Measurements from ENCODE around the gene DCAF4.
"Not testable (repeated sequence)": the region's sequence is repeated elsewhere in the genome, so short reads cannot be mapped to it uniquely, and the experiment has no call there.

DCAF4 gene

DNA sequence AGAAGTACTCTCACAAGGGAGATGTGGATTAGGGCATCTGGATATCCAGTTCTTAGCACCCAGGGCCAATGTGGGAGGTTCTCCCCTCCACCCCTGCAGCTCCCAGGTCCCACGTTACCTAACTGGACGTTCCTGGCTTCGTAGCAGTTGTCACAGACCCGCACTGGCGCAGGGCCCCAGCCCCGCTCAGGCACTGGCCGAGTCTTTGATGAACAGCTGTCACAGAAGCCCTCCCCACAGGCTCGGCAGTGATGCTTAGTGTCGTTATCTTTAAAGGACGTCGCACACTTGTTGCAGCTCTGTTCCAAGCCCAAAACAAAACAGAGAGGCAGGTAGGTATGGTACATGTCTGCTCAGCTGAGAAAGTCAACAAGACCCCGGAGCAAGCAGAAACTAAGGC, 48.4 kb downstream of the DCAF4 start:
- no peak for DNase-seq

DNA sequence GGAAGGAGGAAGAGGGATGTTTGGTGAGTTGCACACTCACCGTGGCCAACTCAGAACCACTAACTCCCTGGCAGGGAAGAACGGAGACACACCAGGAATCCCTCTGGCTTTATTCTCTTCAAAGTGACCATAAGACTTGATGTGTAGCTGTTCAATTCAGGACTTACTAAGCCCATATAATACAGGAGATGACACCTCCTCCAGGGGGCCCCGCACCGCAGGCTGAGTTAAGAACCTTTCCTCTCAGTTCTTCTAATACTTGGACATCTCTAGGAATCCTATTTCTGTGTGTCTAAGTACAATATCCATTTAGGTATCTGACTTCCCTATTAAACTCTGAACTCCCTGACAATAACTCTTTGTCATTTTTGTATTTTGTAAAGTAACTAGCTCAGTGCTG, 49.5 kb downstream of the DCAF4 start:
- DNase-seq, result no peak

DNA sequence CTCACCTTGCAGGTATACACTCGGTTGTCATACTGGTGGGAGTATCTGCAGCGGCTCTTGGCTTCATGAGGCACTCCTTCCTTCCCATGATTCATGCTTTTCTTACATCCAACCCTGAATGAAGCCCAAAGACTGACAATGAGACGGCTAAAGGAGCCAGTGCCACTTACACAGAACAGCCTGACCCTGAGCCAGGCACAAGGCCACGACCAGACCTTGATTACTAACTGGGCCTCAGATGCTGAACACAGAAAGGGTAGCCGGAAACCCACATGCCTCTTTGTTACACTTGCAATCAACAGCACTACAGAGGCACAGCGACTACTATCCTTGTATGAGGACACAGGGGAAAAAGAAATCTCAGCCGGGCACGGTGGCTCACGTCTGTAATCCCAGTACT, 52.6 kb downstream of the DCAF4 start:
- DNase-seq, result no peak

DNA sequence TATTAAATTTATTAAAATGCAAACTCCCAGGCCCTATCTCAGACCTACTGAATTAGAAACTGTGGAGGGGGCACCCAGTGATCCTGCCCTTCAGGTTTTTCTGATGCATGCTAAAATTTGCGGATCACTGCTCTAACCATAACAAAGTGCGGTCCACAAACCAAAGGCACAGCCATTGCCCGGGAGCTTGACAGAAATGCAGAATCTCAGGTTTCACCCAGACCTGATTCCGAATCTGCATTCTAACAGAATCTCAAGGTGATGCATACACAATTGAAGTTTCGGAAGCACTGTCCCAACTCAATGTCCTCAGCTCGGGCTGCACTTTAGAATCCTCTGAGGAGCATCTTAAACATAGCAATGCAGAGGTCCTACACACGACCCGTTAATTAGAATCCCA, 54.6 kb downstream of the DCAF4 start:
- no peak for DNase-seq

DNA sequence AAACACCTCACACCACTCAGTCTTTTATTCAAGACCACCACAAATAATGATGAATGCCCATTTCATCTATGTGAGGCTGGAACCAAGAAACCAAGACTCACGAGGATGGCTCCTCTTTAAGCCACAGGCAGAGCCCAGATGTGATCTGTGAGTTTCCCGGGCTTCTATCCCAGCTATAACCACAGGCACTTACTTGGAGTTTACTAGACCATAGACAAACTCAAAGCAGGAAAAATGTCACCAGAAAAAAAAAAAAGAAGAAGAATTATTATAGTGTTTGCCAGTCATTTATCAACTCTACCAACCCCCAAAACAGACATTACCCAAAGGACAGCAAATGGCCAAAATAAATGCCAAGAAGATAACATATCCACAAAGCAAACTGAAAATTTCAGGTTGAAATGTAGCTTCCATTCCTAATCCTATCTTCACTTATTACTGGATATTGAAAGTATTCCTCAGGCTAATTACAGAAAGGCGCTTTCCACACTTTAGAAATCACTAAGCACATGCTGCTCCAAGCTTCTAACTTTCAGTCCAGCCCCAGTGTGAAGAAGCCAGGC, 56.0 kb downstream of the DCAF4 start:
- DNase-seq, result no peak

DNA sequence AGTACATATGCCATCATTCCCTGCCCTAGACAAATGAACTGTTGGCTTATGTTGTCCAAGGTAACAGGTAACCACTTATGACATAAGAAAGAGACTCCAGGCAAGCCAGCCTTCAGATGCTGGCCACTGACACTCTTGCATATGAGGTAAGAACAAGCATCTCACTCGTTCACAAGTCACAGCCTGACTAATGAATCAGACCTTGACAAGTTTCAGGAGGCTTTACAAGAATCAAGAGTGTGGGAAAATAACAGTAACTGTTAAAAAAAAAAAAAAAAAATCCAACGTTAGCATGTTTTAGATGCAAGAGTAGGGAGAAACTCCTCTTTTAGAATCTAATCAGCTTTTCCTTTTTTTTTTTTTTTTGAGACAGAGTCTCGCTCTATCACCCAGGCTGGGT, 60.0 kb downstream of the DCAF4 start:
- no peak for DNase-seq

DNA sequence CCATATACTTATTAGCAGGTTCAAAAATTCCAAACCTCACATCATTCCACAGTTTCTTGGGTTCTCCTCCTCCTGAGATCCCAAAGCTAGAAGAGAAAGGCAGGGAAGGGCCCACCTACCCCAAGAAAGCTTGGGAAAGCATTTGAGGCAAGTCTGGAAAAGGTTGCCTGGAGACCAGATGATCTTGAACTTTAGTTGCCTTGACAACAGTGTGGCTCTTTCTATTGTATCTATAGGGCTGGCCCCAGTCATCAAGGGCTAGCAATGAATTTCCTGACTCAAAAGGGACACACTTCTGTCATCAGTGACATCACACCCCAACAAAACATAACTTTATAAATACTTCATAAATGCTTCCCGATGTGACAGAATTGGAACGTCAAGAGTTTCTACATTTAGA, 60.6 kb downstream of the DCAF4 start:
- DNase-seq, result no peak

DNA sequence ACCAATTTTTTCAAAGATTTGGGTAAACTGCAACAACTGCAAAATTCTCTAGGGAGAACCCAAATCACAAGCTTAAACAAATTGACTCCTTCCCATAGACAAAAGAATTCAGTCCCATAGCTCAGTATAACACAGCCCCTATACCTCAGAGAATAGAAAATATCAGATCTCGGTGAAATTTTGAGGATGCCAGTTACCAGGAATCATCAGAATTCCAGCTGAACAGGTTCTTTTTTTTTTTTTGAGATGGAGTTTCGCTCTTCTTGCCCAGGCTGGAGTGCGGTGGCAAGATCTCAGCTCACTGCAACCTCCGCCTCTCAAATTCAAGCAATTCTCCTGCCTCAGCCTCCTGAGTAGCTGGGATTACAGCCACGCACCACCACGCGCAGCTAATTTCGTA, 63.9 kb downstream of the DCAF4 start:
- DNase-seq, result no peak

DNA sequence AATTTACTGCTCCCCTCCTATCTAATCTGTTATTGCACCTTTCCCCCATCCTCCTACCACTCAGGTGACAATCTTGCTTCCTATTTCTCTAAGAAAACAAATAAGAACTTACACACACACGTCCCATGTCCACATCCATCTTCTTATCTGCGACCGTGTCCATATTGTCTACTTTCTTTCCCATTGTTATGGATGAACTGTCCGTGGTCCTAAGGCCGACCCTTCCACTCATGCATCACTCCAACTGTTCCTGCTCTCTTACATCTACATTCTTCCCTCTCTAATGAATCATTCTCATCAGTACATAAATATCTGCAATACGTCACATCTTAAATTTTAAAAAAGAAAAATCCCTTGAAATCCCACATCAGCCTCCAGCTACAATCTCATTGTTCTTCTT, 70.7 kb downstream of the DCAF4 start:
- no peak for DNase-seq

DNA sequence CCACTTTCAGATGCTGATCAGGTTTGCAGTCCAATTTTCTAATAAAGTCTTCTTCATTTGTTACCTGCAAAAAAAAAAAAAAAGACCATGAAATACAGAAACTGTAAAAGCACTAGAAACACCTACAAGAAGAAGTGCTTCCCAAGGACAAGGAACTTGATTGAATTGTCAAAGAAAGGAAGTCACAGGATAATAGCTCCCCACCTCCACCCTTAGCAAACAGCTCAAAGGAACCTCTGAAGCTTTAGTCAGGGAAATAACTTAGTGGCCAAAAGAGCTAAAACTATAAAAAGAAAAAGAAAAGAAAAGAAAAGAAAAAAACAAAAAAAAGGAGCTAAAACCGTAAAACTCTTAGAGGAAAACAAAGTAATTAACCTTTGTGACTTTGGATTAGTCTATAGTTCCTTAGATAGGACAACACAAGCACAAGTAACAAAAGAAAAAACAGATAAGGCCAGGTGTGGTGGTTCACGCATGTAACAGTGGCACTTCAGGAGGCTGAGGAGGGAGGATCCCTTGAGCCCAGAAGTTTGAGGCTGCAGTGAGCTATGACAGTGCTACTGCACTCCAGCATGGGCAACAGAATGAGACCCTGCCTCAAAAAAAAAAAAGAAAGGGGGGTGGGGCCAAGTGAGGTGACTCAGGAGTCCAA, 72.1 kb downstream of the DCAF4 start:
- no peak for DNase-seq

DNA sequence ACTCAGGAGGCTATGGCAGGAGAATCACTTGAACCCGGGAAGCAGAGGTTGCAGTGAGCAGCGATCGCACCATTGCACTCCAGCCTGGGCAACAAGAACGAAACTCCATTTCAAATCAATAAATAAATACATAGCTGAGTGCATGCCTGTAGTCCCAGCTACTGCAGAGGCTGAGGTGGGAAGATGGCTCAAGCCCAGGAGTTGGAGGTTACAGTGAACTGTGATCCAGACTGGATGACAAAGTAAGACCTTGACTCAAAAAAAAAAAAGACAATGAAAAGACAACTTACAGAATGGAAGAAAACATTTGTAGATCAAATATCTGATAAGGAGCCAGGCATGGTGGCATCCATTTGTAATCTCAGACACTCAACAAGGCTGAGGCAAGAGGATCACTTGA, 73.1 kb downstream of the DCAF4 start:
- DNase-seq, result no peak

DNA sequence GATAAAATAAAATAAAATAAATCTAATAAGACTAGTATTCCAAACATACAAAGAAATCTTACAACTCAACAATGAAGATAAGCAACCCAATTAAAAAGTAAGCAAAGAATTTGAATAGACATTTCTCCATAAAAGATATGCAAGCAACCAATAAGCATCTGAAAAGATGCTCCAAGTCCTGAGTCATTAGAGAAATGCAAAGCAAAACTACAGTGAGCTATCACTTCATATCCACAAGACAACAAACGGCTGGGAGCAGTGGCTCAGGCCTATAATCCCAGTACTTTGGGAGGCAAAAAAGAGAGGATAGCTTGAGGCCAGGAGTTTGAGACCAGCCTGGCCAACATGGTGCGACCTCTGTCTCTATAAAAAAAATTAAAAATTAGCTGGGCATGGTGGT, 73.8 kb downstream of the DCAF4 start:
- no peak for DNase-seq

DNA sequence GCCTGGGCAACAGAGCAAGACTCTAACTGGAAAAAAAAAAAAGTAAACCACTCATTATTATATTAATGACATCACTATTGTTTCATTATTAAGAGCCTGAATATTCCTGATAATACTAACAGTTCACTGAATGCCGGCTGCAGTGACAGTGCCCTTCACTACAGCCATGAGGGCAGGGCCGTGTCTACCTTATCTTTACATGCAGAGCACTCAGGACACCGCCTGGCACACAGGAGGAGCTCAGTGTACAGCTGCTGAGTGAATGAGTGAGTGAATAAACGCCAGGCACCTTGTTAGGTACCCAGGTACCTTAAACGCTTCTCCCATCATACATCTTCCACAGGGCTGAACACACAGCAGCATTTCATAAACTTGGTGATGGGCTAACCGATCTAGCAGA, 77.4 kb downstream of the DCAF4 start:
- no peak for DNase-seq

DNA sequence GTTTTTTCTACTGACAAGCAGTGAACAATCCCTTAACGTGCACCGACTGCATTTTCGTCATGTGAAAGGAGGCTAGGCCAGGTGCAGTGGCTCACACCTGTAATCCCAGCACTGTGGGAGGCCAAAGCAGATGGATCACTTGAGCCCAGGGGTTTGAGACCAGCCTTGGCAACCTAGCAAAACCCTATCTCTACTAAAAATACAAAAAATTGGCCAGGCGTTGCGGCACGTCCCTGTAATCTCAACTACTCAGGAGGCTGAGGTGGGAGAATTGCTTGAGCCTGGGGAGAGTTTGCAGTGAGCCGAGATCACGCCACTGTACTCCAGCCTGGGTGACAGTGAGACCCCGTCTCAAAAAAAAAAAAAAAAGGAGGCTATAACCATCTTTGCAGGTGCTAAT, 78.4 kb downstream of the DCAF4 start:
- DNase-seq, result not testable (repeated sequence)

DNA sequence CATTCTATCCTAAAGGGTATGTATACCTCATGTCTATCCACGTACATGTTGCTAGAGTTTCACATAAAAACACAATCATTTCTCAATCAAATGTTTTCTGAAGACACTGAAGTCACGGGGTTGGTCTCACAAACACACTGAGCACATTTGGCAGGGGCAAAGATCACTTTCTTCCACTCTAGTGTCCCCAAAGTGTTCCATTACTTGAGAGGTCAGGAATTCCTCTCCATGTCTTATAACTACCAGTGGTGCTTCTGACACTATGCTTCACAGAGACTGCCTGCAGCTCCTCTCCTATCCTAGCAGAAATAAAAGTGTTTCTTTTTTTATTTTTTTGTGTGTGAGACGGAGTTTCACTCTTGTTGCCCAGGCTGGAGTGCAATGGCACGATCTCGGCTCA, 81.6 kb downstream of the DCAF4 start:
- DNase-seq, result no peak

DNA sequence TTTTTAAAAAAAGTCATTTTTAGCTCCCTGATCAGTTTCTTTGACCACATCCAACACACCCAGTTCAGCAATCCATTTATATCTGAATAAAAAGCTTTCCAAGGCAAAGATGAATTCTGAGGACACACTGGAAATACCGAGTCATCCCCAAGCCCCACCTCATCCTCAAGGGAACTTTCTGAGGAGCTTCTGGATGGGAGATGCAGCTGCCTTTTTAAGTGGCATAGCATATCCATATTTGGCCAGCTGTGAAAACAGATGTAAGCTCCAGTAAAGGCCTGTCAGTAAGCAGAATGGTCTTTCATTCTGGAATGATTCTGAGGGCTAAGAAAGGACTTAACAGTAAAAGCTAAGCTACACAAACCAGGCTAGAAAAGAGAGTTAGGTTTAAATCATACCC, 82.2 kb downstream of the DCAF4 start:
- DNase-seq, result no peak

All from NCI-H2107 (cell line).